GM10248 (cell line): Measurements from ENCODE around the gene TEAD1.

Source experiments
- CTCF ChIA-PET: fragments of 300-600 bp; sonication (Branson Sonifier 250); formaldehyde crosslinking; extraction: SDS; loops from one replicate; lab custom pipeline; 2021; ENCODE audit warnings: antibody characterized with exemption; lab: Yijun Ruan, JAX
- POLR2A ChIA-PET: fragments of 350-650 bp; sonication (Branson Sonifier 250); formaldehyde crosslinking; extraction: SDS; loops from one replicate; lab custom pipeline; 2020; ENCODE audit warnings: antibody characterized with exemption; lab: Yijun Ruan, JAX
- DNase-seq: peaks from one replicate; pipeline ENCODE4 v3.0.0; 2012; ENCODE audit errors: extremely low spot score
- TF ChIP-seq, protein P1 (sequence below): IDR thresholded peaks from 2 replicates; pipeline ENCODE4 v1.5.1; 2012; ENCODE audit warnings: mild to moderate bottlenecking, low read depth; ENCODE audit errors: extremely low read depth, missing control alignments, control extremely low read depth

Gene TEAD1

DNA sequence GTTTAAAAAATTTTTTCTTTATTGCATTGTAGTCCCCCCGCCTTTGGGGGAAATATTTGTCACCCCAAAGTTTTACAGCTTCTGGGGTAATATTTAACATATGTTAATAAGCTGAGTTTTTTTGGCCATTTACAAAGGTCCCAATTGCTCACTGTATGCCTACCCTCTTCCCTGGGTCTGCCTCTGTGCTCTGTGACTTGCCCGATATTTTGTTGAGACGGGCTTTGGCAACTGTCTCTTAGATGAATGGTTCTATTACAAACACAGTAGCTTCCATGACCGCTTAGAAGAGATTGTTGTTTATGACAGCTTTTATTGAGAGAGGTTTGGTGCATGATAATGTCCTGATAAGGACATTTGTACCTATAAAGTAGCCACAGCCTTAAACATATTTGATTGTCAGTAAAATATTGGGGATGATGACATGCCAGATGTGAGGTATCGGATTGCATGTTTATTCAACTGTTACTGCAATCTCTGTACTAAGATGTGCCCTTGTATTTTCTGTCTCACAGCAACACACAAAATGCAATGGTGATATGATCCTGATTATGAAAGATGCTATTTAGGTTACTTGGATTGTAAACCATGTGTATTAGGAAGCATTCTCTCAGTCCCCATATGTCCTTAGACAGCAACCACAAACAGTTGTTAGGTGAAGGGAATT lies 103.1 kb downstream of the TEAD1 start:
- no peak for DNase-seq
- ChIA-PET CTCF (interaction anchor here (1.1 kb wide), 1 partner anchor 33 kb away, joined by 3 read pairs; no protein-coding TSS in a partner anchor), POLR2A (no interaction called here)
- TF ChIP-seq, protein P1, sequence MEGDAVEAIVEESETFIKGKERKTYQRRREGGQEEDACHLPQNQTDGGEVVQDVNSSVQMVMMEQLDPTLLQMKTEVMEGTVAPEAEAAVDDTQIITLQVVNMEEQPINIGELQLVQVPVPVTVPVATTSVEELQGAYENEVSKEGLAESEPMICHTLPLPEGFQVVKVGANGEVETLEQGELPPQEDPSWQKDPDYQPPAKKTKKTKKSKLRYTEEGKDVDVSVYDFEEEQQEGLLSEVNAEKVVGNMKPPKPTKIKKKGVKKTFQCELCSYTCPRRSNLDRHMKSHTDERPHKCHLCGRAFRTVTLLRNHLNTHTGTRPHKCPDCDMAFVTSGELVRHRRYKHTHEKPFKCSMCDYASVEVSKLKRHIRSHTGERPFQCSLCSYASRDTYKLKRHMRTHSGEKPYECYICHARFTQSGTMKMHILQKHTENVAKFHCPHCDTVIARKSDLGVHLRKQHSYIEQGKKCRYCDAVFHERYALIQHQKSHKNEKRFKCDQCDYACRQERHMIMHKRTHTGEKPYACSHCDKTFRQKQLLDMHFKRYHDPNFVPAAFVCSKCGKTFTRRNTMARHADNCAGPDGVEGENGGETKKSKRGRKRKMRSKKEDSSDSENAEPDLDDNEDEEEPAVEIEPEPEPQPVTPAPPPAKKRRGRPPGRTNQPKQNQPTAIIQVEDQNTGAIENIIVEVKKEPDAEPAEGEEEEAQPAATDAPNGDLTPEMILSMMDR, result no peak

DNA sequence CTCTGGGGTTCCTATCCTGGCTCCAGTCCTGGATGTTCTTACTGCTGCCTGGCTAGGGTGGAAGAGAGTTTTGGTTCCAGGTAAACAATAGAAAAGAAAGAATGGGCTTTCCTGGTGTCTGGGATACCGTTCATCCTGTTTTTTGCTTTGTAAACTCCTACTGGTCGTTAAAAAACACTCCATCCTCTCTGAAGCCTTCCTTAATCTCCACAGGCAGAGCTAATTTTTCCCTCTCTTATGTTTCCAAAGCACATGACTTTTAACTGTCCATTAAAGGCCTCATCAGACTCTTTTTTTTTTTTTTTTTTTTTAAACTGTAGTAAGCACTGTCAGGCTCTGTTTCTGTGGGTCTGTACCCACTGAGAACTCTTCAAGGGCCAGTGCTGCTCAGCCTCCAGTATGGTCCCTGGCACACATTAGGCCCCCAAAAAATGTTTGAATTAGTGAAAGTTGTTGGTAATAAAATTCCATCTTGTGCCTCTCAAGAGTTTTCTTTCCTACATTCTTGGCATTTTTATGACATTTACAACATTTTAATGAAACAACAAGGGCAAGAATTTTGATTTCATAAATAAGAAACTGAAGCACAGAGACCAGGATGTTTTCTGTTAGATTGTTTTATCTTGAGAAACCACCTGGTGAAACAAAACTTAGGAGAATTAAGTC lies 104.2 kb downstream of the TEAD1 start:
- POLR2A ChIA-PET, result no interaction called here
- TF ChIP-seq, protein P1, result no peak
- no peak for DNase-seq
- CTCF ChIA-PET, result no interaction called here

DNA sequence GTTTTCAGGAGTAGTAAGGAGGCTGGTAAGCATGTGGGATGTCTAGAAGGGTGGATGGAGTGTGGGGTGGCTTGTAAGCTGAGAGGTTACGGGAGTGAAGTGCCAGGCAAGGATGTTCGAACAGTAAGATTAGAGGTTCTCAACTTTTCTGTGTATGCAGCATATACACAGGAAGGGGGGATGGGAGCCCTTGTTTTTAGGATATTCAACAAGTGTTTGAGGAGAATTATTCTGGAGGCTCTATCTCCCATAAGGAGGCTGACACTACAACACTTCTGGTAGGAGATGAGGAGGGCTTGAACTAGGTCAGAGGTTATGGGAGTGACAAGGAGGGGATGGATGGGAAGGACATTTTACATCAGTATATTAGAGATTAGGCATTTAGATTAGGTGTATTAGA lies 109.5 kb downstream of the TEAD1 start:
- TF ChIP-seq, protein P1, result no peak
- ChIA-PET CTCF (no interaction called here), POLR2A (no interaction called here)
- DNase-seq, result no peak

DNA sequence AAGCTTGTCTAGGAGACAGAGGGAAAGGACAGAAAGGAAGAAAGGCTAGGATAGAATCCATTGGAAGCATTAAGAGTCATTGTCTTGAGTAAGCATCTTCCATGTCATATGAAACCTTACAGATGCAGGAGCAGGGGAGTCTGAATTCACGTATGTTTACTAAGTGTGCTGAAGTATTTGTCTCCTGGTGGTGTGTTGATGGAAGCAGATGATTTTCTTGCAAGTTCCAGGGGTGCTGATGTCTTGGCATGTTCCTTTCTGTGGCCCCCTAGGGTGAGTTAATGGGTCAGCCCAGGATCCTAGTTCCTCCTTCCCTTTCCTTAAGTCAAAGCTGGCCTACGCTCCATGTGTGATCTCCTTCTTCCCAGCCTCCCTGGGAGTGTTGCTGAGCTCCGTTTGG lies 110.2 kb downstream of the TEAD1 start:
- POLR2A ChIA-PET, result no interaction called here
- CTCF ChIA-PET, result interaction anchor here (0.9 kb wide), 1 partner anchor 12 kb away, joined by 3 read pairs; no protein-coding TSS in a partner anchor
- DNase-seq, result no peak
- TF ChIP-seq, protein P1, result no peak

DNA sequence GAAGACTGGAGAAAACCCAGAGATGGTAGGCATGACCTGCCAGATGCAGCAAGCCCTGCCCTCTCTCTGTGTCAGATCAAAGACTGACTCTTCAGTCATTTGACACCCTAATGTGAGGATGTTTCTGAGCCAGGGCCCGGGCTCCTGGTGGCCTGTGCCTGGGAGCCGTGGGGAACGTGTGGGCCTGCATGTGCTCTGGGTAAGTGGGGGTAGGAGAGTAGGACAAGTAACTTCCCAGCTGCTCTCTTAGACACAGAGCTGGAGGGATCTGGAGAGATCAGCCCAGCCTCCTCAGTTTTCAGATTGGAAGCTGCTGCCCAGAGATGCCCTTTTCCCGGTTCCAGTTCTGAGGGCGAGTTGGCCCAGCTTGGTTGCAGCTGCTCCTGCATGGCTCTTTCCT lies 110.8 kb downstream of the TEAD1 start:
- CTCF ChIA-PET, result interaction anchor here (0.9 kb wide), 1 partner anchor 13 kb away, joined by 3 read pairs; no protein-coding TSS in a partner anchor
- TF ChIP-seq, protein P1, result no peak
- no peak for DNase-seq
- POLR2A ChIA-PET, result no interaction called here

DNA sequence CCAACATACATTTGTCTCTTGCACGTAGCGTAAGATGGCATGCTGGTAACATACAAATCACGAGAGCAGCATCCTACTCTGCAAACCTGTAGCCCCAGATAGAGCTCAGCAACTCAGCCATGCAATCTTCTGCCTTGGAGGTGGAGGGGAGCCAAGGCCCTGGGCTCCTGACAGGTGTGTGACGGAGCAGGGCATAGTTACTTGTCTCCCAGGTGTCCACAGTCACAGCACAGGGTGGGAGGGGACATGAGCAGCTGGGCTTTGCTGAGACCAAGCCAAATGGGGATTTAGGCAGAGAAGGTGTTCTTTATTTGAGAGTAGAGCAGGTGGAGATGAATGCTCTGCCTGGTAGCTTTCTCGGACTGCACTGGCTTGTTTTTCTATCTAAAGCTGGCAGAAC lies 111.7 kb downstream of the TEAD1 start:
- no peak for DNase-seq
- POLR2A ChIA-PET, result no interaction called here
- TF ChIP-seq, protein P1, result no peak
- CTCF ChIA-PET, result interaction anchor here (1.1 kb wide), 2 partner anchors 23 to 26 kb away, joined by 3 to 4 read pairs; no protein-coding TSS in a partner anchor
